Activated CD8-positive, alpha-beta memory T cell treated with anti-CD3 and anti-CD28 coated beads, Interleukin-2, amount 50 U/mL, for 4 hours (primary cell): ENCODE measurements around the gene NEU1.

Source experiments
- DNase-seq: peaks from one replicate; pipeline ENCODE4 v3.0.0-alpha.2; 2020

NEU1 gene

GRCh38 chr6:31892821-31893220, 30.2 kb upstream of the NEU1 start:
- DNase-seq: no peak

- no peak for DNase-seq
These were observed 26.8 kb upstream of the NEU1 start for GRCh38 chr6:31889331-31889972.

GRCh38 chr6:31888276-31889258, 25.9 kb upstream of the NEU1 start:
- DNase-seq: peak; percentile 63

- no peak for DNase-seq
These were observed 24.8 kb upstream of the NEU1 start for GRCh38 chr6:31887173-31888007.

GRCh38 chr6:31886541-31886991, 23.9 kb upstream of the NEU1 start:
- DNase-seq: no peak

GRCh38 chr6:31884528-31885035, 22.0 kb upstream of the NEU1 start:
- DNase-seq: no peak

- DNase-seq: no peak
These were observed 21.1 kb upstream of the NEU1 start for GRCh38 chr6:31883676-31884075.

GRCh38 chr6:31882344-31882743, 19.7 kb upstream of the NEU1 start:
- DNase-seq: no peak

GRCh38 chr6:31881136-31881859, 18.7 kb upstream of the NEU1 start:
- DNase-seq: no peak

- no peak for DNase-seq
These were observed 18.0 kb upstream of the NEU1 start for GRCh38 chr6:31880616-31881015.

- no peak for DNase-seq
These were observed 17.3 kb upstream of the NEU1 start for GRCh38 chr6:31879901-31880300.

- no peak for DNase-seq
These were observed 16.5 kb upstream of the NEU1 start for GRCh38 chr6:31879143-31879542.

GRCh38 chr6:31878726-31879125, 16.1 kb upstream of the NEU1 start, which contains the start of gene SLC44A4:
Gene SLC44A4, minus strand, starts transcription at chr6:31878997. Its CDS starts 17 bp downstream, at chr6:31878980.
- no peak for DNase-seq

- no peak for DNase-seq
These were observed 15.6 kb upstream of the NEU1 start for GRCh38 chr6:31878222-31878621.

GRCh38 chr6:31877651-31878161, 15.1 kb upstream of the NEU1 start:
- DNase-seq: no peak

- DNase-seq: no peak
These were observed 14.6 kb upstream of the NEU1 start for GRCh38 chr6:31877125-31877650.

- no peak for DNase-seq
These were observed 13.7 kb upstream of the NEU1 start for GRCh38 chr6:31876357-31876756.

- no peak for DNase-seq
These were observed 13.3 kb upstream of the NEU1 start for GRCh38 chr6:31875877-31876276.

- no peak for DNase-seq
These were observed 12.4 kb upstream of the NEU1 start for GRCh38 chr6:31874836-31875572.

- no peak for DNase-seq
These were observed 11.6 kb upstream of the NEU1 start for GRCh38 chr6:31874084-31874670.
